ENCODE results near the gene MAZ. TPM values are rescaled to one million over a fixed set of nuclear protein-coding genes. Genes with fewer than 3 reads are reported as not detected.

Gene MAZ
- total and polyA plus RNA-seq, 9 donors, result 121 to 314 (median 264) TPM

GRCh38 chr16:29807426-29808218 lies 1.3 kb downstream of the MAZ start:
- Histone ChIP-seq H3K36me3 (ENCODE audit: control insufficient read depth, insufficient read depth, low read length) (peaks cover 38% of the 10 kb centered on the region), H3K27me3 (ENCODE audit: control insufficient read depth, insufficient read depth, low read length) (peaks cover 2% of the 10 kb centered on the region), H3K4me3 (ENCODE audit: low read length) (peak overlapping the region; percentile 56), H3K9me3 (replicated peaks; ENCODE audit: control insufficient read depth, low read depth, low read length) (no peaks in the 10 kb centered on the region), H3K27ac (ENCODE audit: low read length) (peak overlapping the region; percentile 81), H3K4me1 (ENCODE audit: control insufficient read depth, insufficient read depth, low read length) (peaks cover 70% of the 10 kb centered on the region)
- DNase-seq, result peak; percentile 96
- 1% methylated on average over 57 of the region's 69 CpGs for WGBS (ENCODE audit: insufficient coverage)

DNA sequence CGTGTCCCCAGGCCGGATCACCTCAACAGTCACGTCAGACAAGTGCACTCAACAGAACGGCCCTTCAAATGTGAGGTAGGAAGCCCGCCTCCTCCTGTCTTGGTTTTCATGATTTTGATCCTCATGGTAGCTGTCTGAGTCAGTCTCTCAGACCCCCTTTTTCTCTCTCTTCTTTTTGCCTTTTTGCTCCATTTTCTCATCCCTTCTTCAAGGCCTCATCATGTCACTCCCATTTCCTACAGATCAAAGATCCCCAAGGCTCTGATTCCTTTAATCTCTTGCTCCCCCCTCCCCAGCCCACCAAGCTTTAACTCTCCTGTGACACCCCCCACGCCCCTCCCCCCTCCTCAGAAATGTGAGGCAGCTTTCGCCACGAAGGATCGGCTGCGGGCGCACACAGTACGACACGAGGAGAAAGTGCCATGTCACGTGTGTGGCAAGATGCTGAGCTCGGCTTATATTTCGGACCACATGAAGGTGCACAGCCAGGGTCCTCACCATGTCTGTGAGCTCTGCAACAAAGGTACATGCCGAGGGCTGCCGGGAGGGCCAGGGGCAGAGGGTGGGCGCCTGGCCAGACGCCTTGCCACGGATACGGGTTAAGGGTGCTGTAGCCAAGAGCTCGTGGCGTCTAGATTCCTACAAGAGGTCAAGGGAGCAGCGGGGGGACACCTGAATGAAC lies 2.0 kb downstream of the MAZ start:
- Histone ChIP-seq H3K9me3 (replicated peaks; ENCODE audit: control insufficient read depth, low read depth, low read length) (no peaks in the 10 kb centered on the region), H3K4me3 (ENCODE audit: low read length) (peak overlapping the region; percentile 56), H3K36me3 (ENCODE audit: control insufficient read depth, insufficient read depth, low read length) (peaks cover 33% of the 10 kb centered on the region), H3K27ac (ENCODE audit: low read length) (peak overlapping the region; percentile 81), H3K27me3 (ENCODE audit: control insufficient read depth, insufficient read depth, low read length) (peaks cover 2% of the 10 kb centered on the region), H3K4me1 (ENCODE audit: control insufficient read depth, insufficient read depth, low read length) (peaks cover 75% of the 10 kb centered on the region)
- no peak for DNase-seq
- 35% methylated on average over 19 of the region's 25 CpGs for WGBS (ENCODE audit: insufficient coverage)

DNA sequence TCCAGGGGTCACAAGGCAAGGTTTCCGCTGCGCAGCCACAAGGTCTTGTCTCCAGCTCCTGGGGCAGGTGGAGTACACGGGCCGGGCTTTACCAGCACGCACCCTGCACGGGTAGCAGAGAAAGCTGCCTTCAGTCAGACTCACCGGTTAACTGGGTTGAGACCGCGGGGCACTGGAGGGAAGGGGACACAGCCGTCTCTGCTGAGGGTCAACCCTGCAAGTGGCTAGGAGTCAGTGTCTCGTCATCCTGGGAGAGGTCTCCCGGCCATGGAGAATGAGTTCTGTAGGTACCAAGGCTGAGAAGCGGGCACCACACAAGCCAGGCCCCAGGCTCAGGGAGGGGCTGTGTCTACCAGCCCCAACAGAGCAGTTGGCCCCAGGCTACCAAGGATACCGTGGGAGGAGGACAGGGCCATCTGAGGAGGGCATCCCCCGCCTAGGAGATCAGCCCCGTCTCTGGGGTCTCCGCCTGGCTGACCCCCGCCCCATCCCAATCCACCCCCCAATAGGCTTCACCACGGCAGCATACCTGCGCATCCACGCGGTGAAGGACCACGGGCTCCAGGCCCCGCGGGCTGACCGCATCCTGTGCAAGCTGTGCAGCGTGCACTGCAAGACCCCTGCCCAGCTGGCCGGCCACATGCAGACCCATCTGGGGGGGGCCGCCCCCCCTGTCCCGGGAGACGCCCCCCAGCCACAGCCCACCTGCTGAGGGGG lies 2.9 kb downstream of the MAZ start:
- Histone ChIP-seq H3K4me1 (ENCODE audit: control insufficient read depth, insufficient read depth, low read length) (peaks cover 76% of the 10 kb centered on the region), H3K27ac (ENCODE audit: low read length) (no peak overlapping the region), H3K4me3 (ENCODE audit: low read length) (no peak overlapping the region), H3K27me3 (ENCODE audit: control insufficient read depth, insufficient read depth, low read length) (peaks cover 2% of the 10 kb centered on the region), H3K36me3 (ENCODE audit: control insufficient read depth, insufficient read depth, low read length) (peaks cover 26% of the 10 kb centered on the region), H3K9me3 (replicated peaks; ENCODE audit: control insufficient read depth, low read depth, low read length) (no peaks in the 10 kb centered on the region)
- 75% methylated on average over 20 of the region's 31 CpGs for WGBS (ENCODE audit: insufficient coverage)
- DNase-seq, result no peak

DNA sequence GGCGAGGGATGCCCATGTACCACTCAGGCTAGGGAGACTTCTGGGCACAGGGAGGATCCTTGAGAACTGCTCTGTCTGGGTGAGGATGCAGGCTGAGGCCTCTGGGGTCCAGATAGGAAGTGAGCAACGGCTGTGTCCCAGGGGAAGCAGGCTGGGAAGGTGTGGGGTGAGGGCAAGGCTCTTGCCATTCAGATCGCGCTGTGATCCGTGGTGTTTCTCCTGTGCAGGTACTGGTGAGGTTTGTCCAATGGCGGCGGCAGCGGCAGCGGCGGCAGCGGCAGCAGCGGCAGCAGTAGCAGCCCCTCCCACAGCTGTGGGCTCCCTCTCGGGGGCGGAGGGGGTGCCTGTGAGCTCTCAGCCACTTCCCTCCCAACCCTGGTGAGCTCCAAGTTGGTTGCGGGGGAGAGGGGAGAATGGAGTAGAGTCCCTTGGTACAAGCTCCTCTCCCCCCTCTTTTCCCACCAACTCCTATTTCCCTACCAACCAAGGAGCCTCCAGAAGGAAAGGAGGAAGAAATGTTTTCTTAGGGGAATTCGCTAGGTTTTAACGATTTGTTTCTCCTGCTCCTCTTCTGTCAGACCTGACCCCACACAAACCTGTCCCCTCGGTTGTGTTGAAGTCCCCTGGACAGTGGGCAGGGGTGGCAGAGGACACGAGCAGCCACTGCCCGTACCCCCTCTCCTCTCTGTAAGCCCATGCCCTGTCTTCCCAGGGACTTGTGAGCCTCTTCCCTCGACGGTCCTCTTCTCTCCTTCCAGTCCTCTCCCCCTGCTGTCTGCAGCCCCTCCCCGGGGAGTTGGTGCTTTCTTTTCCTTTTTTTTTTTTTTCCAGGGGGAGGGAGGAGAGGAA lies 3.7 kb downstream of the MAZ start:
- peak; percentile 50 for DNase-seq
- H3K36me3 ChIP-seq (ENCODE audit: control insufficient read depth, insufficient read depth, low read length), result peaks cover 26% of the 10 kb centered on the region
- peaks cover 2% of the 10 kb centered on the region for H3K27me3 ChIP-seq (ENCODE audit: control insufficient read depth, insufficient read depth, low read length)
- 35% methylated on average over 7 of the region's 23 CpGs for WGBS (ENCODE audit: insufficient coverage)
- peak overlapping the region; percentile 99 for H3K27ac ChIP-seq (ENCODE audit: low read length)
- H3K4me3 ChIP-seq (ENCODE audit: low read length), result peak overlapping the region; percentile 2
- peaks cover 78% of the 10 kb centered on the region for H3K4me1 ChIP-seq (ENCODE audit: control insufficient read depth, insufficient read depth, low read length)
- H3K9me3 ChIP-seq (replicated peaks; ENCODE audit: control insufficient read depth, low read depth, low read length), result no peaks in the 10 kb centered on the region

DNA sequence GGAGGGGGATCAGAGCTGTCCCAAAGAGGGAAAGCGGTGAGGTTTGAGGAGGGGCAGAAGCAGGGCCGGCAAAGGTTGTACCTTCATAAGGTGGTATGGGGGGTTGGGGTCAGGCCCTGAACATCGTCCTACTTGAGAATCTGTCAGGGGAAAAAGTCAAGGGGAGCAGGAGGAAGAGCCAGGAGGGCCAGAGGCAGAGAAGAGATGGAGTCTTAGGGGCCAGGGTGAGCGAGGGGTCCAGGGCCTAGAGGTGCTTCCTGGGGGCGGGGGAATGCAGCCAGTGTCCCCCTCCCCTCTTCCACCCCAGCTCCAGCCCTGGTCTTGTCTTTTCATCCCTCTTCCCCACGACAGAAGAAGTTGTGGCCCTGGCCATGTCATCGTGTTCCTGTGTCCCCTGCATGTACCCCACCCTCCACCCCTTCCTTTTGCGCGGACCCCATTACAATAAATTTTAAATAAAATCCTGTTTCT lies 4.4 kb downstream of the MAZ start:
- Histone ChIP-seq H3K27ac (ENCODE audit: low read length) (peak overlapping the region; percentile 99), H3K4me3 (ENCODE audit: low read length) (peak overlapping the region; percentile 56), H3K36me3 (ENCODE audit: control insufficient read depth, insufficient read depth, low read length) (peaks cover 26% of the 10 kb centered on the region), H3K27me3 (ENCODE audit: control insufficient read depth, insufficient read depth, low read length) (peaks cover 2% of the 10 kb centered on the region), H3K4me1 (ENCODE audit: control insufficient read depth, insufficient read depth, low read length) (peaks cover 82% of the 10 kb centered on the region), H3K9me3 (replicated peaks; ENCODE audit: control insufficient read depth, low read depth, low read length) (no peaks in the 10 kb centered on the region)
- 24% methylated on average over 8 of the region's 9 CpGs for WGBS (ENCODE audit: insufficient coverage)
- DNase-seq, result no peak

DNA sequence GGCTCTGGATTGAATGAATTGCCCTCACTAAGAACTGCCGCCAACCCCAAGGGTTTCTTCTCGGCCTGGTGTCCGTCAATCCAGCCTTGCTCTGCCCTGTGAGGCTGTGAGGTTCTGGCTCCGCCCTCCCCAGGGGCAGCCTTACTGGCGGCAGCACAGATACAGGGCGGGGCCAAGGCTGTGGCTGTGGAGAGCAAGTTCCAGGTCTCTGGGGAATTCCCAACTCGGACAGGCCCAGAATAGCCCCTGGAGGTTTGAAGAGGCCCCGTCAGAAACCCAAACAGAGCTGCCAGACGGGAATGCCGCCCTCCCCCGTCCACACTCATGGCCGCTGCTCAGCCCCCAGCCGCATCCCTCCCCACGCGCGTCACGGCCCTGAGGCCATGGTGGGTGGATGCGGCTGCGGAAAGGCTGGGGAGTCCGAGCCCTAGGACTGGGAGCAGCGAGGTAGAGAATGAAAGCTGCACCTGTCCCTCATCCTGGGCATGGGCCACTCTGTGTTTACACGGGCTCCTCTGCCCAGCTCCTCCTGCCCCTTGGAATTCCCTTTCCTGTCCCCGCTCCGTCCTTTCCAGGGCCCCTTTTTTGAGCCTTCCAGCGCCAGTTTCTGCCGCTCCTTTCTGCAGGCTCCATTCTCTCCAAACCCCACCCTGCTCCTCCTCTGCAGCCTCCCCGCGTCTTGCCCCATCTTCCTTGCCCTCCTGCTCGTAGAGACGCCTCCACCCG lies 5.0 kb downstream of the MAZ start:
- peaks cover 2% of the 10 kb centered on the region for H3K27me3 ChIP-seq (ENCODE audit: control insufficient read depth, insufficient read depth, low read length)
- DNase-seq, result peak; percentile 96
- peaks cover 84% of the 10 kb centered on the region for H3K4me1 ChIP-seq (ENCODE audit: control insufficient read depth, insufficient read depth, low read length)
- H3K36me3 ChIP-seq (ENCODE audit: control insufficient read depth, insufficient read depth, low read length), result peaks cover 26% of the 10 kb centered on the region
- peak overlapping the region; percentile 56 for H3K4me3 ChIP-seq (ENCODE audit: low read length)
- no peaks in the 10 kb centered on the region for H3K9me3 ChIP-seq (replicated peaks; ENCODE audit: control insufficient read depth, low read depth, low read length)
- H3K27ac ChIP-seq (ENCODE audit: low read length), result peak overlapping the region; percentile 99
- WGBS (ENCODE audit: insufficient coverage), result under 1% methylated on average over 29 of the region's 31 CpGs

- Histone ChIP-seq H3K4me3 (ENCODE audit: low read length) (peak within 1 kb of the TSS; percentile 56), H3K27me3 (ENCODE audit: control insufficient read depth, insufficient read depth, low read length) (peaks cover 2% of the 10 kb centered on the region), H3K4me1 (ENCODE audit: control insufficient read depth, insufficient read depth, low read length) (peaks cover 91% of the 10 kb centered on the region), H3K27ac (ENCODE audit: low read length) (peak within 1 kb of the TSS; percentile 99), H3K9me3 (replicated peaks; ENCODE audit: control insufficient read depth, low read depth, low read length) (no peaks in the 10 kb centered on the region), H3K36me3 (ENCODE audit: control insufficient read depth, insufficient read depth, low read length) (peaks cover 26% of the 10 kb centered on the region)
- under 1% methylated on average over 45 of the region's 69 CpGs for WGBS (ENCODE audit: insufficient coverage)
- DNase-seq, result peak; percentile 94
Measured at GRCh38 chr16:29811896-29812665, 5.8 kb downstream of the MAZ start, which contains the start of gene PRRT2. PRRT2 (plus strand) TSS chr16:29812193; CDS start chr16:29813055, 862 bp downstream.

DNA sequence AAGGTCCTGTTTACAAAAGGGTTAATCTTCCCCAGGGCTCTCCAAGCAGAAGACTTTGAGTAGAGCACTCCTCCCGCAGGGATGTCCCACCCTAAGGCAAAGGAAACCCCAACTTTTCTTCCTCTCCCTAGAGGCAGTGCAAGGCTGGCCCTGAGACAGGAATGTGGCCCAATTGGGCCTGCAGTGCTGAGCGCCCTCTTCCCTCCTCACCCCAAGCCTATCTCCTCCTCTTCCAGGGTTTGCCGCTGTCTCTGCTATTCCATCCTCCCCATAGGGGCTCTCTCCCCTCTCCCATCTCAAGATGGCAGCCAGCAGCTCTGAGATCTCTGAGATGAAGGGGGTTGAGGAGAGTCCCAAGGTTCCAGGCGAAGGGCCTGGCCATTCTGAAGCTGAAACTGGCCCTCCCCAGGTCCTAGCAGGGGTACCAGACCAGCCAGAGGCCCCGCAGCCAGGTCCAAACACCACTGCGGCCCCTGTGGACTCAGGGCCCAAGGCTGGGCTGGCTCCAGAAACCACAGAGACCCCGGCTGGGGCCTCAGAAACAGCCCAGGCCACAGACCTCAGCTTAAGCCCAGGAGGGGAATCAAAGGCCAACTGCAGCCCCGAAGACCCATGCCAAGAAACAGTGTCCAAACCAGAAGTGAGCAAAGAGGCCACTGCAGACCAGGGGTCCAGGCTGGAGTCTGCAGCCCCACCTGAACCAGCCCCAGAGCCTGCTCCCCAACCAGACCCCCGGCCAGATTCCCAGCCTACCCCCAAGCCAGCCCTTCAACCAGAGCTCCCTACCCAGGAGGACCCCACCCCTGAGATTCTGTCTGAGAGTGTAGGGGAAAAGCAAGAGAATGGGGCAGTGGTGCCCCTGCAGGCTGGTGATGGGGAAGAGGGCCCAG lies 6.7 kb downstream of the MAZ start:
- Histone ChIP-seq H3K9me3 (replicated peaks; ENCODE audit: control insufficient read depth, low read depth, low read length) (no peaks in the 10 kb centered on the region), H3K27ac (ENCODE audit: low read length) (peak overlapping the region; percentile 99), H3K4me1 (ENCODE audit: control insufficient read depth, insufficient read depth, low read length) (peaks cover 84% of the 10 kb centered on the region), H3K36me3 (ENCODE audit: control insufficient read depth, insufficient read depth, low read length) (peaks cover 31% of the 10 kb centered on the region), H3K27me3 (ENCODE audit: control insufficient read depth, insufficient read depth, low read length) (peaks cover 2% of the 10 kb centered on the region), H3K4me3 (ENCODE audit: low read length) (peak overlapping the region; percentile 56)
- 30% methylated on average over 6 of the region's 9 CpGs for WGBS (ENCODE audit: insufficient coverage)
- peak; percentile 29 for DNase-seq
